Esophagus squamous epithelium (tissue), 4 donors: ENCODE data around the gene STN1.

ENCODE experiments used
- CTCF ChIP-seq, 6 experiments: fragments of 450-650 bp in 4 of 6; fragments of 200-600 bp in 2 of 6; sonication (generic) in 2 of 6; IDR thresholded peaks; one replicate each; pipeline ENCODE4 v1.5.1; 2016 to 2019; ENCODE audit warnings: antibody characterized with exemption in 6 of 6, mild to moderate bottlenecking in 4 of 6, moderate library complexity in 4 of 6
- POLR2A ChIP-seq, 4 donors: fragments of 450-650 bp; IDR thresholded peaks; one replicate each; pipeline ENCODE4 v1.6.1; 2017; ENCODE audit warnings: antibody characterized with exemption in 4 of 4, mild to moderate bottlenecking in 4 of 4, moderate library complexity in 3 of 4

- TF ChIP-seq CTCF (IDR thresholded peaks at IDR 0.05) = no peak
- no peak for TF ChIP-seq POLR2A (IDR thresholded peaks at IDR 0.05)
Measured at GRCh38 chr10:103843854-103844570, 74.0 kb downstream of the STN1 start.
